ENCODE results near the gene WASHC3. TPM values are rescaled to one million over a fixed set of nuclear protein-coding genes. Genes with fewer than 3 reads are reported as not detected.
"Not testable (repeated sequence)": the region's sequence is repeated elsewhere in the genome, so short reads cannot be mapped to it uniquely, and the experiment has no call there.

The WASHC3 gene
- polyA plus RNA-seq, 5 donors: 44.7 to 68.0 (median 57.1) TPM

DNA sequence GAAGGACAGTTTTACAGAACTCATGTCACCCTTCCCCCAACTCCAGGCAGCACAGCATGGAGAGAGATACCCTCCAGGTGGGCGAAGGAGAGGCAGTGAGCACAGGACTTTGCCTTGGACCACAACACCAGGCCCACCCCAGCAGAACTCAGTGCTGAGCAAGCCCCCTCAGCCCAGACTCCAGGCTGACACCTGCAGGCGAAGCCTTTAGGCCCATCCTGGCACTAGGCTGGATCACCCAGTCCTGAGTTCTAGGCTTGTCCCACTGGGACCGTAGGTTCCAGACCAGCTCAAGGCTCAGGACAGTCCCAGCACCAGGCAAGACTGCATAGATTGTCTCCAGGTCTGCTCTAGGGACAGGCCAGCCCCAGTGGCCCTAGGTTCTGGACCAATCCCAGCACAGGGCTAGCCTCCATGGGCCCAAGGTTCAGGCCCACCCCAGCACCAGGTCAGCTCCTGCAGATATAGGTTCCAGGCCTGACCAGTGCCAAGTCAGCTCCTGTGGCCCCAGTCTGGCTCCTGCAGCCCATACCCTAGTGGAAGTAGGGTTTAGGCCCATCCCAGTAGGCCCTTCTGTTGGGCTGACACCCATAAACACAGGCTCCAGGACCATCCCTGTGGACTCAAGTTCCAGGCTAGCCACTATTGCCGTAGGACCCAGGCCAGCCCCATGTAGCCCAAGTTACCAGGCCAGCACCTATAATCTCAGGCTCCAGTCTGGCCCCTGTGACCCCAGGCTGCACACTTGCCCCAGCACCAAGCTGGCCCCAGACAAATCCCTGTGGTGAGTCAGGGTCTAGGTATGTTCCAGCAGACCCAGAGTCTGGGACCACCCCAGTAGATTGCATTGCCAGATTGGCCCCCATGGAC, 9.4 kb downstream of the WASHC3 start:
- DNase-seq: no peak

DNA sequence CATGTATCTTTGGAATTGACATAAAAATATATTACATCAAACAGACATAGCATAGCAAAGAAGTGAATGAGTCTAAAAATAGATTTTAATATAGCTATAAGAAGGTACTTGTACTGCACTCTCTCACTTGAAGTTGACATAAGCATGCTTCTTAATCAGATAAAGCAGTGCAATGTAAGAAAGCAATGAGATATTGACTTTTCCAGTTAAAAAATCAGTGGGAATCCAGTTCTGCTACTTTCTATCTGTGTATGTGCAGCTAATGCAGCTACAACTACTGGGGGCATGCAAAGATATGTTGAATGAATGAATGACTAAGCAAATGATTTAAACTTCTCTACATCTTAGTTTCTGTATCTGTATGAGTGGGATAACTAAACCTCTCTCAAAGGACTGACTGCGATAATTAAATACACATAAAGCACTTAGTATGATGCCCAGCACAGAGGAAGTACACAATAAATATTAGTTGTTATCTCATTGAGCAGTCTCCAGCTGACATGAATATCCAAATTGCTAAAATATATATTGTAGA, 10.3 kb downstream of the WASHC3 start:
- DNase-seq: peak in 1 of 2 donors; percentile 6

DNA sequence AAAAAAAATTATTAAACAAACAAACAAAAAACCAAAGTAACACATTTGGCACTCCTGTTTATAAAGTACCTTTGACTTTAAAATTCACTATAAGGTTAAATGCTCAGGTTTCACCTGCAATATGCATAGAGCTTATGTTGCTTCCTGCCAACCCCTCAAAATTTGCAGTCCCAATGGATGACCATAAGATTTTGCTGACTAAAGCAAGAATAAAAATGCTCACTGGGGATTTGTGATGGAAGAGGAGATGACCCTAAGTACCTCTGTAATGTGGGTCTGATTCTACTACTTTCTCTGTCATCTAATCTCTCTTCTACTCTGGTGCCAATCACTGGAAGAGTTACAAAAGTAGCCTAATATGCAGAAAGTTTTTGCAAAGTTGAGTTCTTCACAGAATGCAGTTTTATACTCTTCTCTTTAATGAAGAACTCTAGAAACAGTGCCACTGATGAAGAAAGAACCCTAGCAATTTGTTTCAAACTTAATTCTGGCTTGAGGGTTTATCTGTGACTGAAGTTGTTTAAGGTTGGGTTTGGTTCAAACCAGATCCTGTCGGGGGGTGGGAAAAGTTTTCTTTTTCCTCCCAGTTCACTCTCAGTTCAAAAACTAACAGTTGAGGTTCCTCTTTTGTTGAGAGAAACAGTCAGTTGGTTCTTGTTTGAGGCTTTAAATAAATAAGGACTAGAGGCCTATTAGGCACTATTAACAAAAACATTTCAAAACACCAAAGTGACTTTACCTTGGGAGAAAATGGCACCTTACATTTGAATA, 10.9 kb downstream of the WASHC3 start:
- no peak for DNase-seq

DNA sequence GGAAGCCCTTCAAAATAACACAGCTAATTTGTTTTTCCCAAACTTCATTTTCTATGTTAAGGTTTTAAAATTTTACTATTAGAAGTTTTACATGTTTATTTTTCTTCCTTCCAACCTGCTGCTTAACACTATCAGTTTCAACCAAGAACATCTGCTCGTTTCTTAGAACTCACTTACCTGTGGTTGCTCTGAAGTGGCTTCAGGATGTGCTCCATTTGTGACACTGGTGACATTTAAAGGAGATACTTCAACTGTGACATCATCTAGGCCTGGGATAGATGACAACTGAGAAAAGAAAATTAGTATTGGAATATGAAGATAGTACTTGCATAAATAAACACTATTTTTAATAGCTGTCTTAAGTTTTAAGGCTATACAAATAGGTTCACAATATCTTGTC, 17.9 kb downstream of the WASHC3 start:
- DNase-seq: no peak

DNA sequence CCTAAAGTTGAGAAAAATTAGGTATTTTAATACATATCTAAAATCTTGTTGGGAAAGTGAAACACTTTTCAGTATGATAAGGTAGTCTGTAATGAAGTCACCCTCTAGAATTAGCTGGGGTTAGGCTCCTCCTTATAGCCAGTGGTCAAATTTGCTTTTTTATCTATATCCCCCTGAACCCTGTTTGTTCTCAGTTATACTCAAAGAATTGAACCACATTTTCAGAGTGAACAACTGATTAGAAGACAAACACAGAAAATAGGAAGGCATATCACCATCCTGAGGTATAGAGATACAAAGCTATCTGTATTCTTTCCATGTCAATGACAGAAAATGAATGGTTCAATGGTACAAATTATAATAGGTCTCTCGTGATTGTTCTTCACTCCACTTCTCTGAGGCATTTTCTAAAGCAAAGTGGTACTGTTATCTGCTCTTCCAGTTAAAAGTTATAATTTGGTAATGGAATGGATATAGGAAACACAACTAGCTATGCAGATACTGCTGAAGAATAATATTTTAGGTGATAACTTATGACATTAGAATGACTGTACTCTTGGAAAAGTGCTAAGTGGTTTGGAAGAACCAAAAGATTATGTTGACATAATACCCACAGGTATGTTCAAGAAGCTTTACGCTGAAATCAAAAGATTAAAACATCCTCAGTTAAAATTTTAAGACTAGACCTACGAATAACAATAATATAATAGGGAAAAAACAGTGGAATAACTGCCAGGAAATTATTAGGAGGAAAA, 27.6 kb downstream of the WASHC3 start:
- no peak for DNase-seq

DNA sequence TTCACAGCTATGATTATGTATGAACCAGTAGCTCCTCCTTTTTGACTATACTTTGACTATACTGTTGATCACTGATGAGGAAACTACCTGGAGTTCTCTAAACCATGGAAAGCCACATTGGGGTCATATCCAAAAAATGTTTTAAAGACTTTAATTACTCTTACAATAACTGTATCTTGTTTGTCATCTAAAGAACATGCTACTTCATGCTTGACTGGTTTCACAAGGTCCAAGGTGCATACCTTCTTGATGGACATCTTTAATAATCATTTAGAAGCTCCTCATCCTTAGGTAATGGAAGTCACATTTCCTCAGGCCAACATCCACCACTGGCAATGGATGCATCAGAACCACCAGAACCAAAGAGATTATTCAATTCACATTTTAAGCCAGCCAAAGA, 29.9 kb downstream of the WASHC3 start:
- DNase-seq: no peak

DNA sequence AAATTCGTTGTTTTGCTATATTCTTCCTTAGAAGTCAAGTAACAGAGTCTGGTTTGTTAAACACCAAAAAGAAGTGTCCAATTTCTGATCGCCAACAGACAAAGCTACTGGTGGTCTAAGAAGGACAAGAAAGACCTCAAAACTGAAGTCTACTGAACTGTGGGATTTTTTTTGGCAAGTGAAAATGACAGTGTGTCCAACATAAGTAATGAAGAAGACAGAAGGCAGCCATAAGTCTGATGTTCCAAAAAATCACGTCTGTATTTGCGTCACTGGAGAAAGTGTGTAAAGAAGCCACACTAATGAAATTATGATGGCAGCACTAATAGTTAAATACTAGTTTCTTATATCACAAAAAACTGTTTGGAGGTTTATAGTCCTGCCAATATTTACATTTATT, 32.6 kb downstream of the WASHC3 start:
- no peak for DNase-seq

DNA sequence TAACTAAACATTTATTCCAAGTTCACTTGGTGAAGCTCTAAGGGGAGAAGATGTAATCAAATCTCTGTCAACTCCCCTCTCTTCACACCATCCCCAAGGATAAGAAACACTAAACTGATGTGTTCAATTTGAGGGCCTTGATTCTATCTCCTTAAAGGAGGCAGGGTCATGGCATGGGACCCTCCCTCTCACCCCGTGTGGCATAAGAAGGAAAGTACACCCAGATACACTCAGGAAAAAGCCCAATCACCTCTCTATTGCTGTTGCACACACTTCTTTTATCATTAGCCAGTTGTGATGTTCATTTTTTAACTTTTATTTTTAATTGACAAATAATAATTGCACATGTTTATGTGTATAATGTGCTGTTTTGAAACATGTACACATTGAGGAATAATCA, 35.1 kb downstream of the WASHC3 start:
- DNase-seq: no peak

DNA sequence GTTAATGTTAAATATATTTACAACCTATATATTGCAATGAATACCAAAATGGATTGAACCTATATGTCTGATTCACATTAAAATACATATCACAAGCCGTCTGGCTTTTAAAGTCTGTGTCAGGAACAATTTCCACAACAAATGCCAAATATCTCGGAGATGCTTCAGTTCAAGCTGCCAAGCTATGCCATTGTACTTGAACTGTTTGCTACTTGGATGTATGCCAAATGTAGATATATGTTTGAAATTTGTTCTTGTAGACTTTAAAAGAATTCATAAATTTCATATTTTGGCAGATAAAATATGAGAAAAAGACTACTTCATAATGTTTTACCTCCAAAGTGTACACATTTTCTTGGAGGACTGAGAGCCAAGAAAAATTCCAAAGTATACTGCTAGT, 37.0 kb downstream of the WASHC3 start:
- no peak for DNase-seq

DNA sequence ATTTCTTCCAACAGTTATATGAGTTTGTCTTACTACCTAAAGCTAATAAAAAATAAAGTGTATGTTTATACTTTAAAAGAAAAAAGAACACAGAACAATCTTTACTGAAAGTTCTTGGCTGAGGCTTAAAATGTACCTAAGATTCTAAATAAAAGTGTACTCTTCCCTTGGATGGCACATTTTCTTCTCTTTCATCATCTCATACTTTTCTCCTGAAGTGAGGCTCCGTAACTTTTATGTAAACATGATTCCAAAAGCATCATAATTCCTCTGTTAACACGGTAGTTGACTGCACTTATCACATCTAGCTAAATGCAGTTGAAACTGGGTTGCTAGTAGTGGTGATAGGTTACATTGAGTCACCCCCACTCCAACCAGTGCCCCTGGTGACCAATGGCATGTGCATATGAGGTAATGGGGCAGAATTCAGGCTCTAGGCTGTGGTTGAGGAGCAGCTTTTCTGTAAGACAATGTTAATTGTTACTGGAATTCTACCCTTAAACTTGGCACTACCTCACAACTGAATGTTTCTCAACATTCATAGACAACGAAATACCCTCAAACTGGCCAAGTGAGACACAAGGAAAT, 38.4 kb downstream of the WASHC3 start:
- DNase-seq: no peak

DNA sequence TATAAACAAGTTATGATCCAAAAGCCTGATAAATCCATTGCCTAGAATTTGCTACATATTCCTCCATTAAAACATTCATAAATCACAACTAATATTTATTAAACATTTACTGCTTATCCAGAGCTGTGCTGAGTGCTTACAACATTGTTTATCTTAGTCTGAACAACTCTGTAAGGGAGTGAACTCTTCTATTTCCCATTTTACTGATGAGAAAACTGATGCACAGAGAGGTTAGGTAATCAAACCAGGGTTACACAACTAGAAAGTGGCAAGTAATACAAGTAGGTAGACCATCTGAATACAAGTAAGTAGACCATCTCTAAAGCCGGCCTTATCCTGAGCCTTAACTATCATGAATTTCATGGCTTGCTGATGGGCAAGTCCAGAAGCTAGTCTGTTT, 39.5 kb downstream of the WASHC3 start:
- DNase-seq: no peak

DNA sequence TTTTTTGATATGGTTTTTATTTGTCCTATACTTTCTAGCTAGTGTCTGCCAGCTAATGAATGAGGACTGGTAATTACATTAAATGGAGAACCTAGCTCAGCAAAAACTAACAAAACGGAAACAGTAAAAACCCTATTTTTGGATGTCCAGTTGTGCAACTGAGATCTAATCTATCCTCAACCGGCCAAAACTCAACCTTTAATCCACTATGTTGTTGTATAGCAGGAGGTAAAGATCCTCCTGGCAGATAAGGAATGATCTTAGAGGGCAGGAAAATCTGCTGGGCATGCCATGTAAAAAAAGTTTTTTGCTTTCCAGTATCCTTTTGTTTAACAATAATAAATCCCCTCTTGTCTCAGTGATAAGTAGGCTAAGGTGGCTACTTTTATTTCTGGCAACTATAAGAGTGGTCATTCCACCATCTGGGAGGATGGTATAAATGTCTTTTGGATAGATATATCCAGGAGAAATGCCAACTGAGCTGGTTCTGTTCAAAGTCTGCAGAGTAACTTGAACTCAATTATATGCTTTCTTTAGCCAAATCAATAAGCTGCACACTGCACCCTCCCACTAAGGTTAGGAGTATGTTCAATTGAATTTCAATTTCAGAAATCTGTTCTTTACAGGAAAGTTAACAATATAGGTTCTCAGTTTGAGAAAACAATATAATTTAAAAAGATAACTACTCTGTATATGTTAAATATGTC, 40.1 kb downstream of the WASHC3 start:
- no peak for DNase-seq

DNA sequence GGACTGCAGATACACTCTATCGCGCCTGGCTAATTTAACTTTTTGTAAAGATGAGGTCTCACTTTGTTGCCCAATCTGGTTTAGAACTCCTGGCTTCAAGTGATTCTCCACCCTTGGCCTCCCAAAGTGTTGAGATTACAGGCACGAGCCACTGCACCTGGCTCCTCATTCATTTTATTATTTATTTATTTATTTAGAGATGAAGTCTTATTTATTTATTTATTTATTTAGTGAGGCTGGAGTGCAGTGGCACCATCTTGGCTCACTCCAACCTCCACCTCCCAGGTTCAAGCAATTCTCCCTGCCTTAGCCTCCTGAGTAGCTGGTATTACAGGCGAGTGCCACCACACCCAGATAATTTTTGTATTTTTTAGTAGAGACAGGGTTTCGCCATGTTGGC, 43.2 kb downstream of the WASHC3 start:
- not testable (repeated sequence) for DNase-seq

DNA sequence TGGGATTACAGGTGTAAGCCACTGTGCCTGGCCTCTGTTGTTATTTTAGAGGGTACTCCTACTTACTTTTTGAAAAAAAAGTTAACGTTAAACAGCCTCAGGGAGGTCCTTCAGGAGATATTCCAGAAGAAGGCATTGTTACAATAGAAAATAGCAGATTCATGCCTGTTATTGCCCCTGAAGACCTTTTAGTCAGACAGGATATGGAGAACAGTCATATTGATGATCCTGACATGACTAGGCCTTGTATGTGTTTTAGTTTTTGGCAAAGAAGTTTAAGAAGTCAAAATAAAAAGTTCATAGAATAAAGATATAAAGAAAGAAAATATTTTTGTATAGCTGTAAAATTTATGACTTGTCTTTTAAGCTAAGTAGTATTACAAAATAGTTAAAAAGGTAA, 45.3 kb downstream of the WASHC3 start:
- no peak for DNase-seq

DNA sequence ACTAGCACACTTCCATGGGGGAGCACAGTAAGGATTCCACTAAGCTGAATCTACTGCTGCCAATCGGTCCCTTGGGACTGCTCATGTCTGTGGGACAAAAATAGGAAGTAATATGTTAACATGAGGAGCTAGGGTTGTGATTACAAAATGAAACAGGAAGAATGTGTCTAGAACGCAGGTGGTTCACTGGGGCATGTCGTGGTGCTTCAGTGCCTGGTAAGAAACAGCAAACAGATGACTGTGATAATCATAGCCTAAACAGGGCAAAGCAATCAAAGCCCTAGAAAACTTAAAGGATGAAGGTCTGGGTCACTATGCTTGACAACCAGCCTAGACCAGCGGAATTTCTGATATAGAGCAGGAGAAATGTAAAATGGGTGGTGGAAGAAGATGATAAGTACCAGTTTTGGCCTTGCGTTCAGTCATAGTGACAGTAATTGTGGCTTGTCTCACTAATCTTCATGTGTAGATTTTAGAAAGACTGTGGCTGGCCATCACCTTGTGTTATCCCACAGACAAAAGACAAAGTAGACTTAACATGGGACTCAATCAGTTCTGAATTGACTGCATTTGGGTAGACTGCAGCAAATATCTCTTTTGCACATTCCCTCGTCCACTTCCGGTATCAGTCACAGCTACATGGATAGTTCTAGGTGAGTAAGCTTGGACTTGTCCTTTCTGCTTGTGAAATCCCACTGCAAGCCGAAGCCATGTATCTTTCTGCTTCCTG, 51.4 kb downstream of the WASHC3 start:
- no peak for DNase-seq

DNA sequence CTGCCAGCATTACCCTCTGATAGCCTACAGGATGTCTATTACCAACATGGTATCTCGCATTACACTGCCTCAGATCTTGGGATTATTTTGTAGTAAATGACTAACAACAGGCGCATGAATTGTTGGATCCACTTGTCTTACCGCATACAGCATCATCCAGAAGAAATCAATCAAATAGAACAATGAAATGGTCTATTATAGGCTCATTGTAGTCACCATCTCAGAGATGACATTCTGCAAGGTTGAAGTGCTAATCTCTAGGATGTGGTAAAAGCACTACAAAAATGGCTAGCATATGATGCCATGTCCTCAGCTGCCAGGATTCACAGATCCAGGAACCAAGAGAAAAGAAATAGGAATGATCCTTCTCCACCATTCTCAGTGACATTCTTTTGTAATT, 52.0 kb downstream of the WASHC3 start:
- no peak for DNase-seq

DNA sequence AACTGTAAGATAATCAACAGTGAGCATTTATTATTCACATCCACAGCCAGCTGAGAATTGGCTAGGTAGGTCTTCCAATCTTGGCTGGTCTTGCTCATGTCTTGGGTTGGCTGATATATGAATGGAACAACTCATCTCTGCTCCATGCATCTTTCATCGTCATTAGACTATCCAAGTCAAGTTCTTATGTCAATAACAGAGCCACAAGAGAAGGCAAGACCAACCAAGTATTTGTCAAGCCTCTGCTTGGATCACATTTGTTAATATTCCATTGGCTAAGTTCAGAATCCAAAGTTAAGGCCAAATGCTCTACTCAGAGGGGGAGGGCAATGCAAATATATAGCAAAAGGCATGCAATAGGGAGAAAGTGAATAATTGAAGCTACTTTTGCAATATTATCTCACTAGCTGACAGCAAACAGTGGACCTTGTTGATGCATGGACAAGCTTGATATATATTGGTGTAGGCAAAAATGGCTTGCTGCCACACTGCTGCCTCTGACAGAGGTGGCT, 53.1 kb downstream of the WASHC3 start:
- DNase-seq: no peak

DNA sequence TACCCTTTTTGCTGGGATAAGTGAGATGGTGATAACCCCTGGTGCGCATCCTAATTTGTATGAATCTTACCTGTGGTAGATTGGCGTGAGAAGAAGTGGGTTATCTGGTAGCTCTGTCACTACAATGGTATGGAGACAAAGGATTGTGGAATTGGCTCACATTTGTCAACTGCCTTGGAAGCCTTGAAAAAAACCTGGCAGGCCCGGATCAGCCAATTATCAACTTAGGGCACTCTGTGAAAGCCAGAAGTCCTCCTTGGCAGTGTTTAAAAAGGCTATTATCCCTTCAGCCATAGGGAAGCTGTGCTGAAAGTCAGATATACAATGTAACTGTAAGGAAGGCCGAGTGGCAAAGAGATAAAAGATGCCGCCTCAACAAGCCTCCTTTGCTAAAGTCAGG, 56.5 kb downstream of the WASHC3 start:
- DNase-seq: no peak

DNA sequence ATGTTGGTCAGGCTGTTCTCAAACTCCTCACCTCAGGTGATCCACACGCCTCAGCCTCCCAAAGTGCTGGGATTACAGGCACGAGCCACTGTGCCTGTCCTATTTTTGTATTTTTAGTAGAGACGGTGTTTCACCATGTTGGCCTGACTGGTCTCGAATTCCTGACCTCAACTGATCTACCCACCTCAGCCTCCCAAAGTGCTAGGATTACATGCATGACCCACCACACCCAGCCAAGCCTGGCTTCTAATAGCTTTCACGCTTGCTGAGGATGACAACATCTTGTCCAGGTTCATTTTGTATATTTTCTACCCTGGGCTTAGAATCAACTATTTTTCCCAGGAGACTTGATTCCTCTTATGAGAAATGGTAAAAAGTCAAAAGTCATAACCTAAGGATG, 64.7 kb downstream of the WASHC3 start:
- DNase-seq: no peak

DNA sequence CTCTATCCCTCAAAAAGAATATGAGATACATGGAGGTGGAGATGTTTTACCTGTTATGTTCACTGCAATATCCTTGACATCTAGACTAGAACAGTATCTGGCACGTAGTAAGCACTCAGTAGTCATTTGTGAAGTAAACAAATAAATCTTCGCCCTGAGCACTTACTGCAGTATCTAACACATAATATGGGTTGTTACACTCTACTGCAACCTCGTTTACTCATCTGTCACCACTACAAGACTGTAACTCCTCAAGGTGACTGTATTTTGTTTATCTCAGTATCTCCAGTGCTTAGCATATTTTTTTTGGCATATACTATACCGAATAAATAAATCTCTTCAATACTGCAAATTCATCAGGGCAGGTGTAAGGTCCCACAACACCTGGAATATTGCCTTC, 66.1 kb downstream of the WASHC3 start:
- no peak for DNase-seq
